K562 (cell line): ENCODE data around the gene DIP2B. TPM values are rescaled to one million over a fixed set of nuclear protein-coding genes. Genes with fewer than 3 reads are reported as not detected.

Experiments
- ATAC-seq: fragments of 200-7000 bp; cut with Tn5 transposase; 3 replicates; pipeline ENCODE4 v1.9.1; 2020; ENCODE audit warnings: moderate library complexity
- BruUV-seq: library from RNA; stranded (reverse); fragments of 400-500 nt; replicated peaks from 2 replicates; lab custom pipeline; 2021; lab: Mats Ljungman, UMichigan
- CTCF ChIA-PET: fragments of 300-600 bp; formaldehyde crosslinking; extraction: SDS; loops from one replicate; lab custom pipeline; 2021; ENCODE audit warnings: low intra/inter-chr PET ratio; lab: Yijun Ruan, JAX
- POLR2A ChIA-PET: fragments of 300-600, 350-650 bp; sonication (Branson Sonifier 250); formaldehyde crosslinking; extraction: SDS; loops from one replicate; lab custom pipeline; 2021; ENCODE audit warnings: antibody characterized with exemption, inconsistent platforms; lab: Yijun Ruan, JAX
- DNase-seq, 4 experiments: peaks; one replicate each; pipeline versions ENCODE4 v3.0.0 to v3.0.0-alpha.2; 2011 to 2018; ENCODE audit warnings: low spot score in 3 of 4, mixed read lengths in 3 of 4; ENCODE audit errors: extremely low read depth in 1 of 4
- FAIRE-seq: peaks from 2 replicates; lab custom pipeline; 2011; peaks lifted over from hg19 to GRCh38; lab: Jason Lieb, UNC
- H2AFZ ChIP-seq: 2 replicates; pipeline ENCODE4 v1.6.0; 2011; ENCODE audit warnings: low read depth, low read length, control low read depth, inconsistent platforms
- H3K27ac ChIP-seq: fragments of 200-600 bp; 3 replicates; pipeline ENCODE4 v1.8.0; 2011; ENCODE audit warnings: low read depth, mild to moderate bottlenecking, control low read depth, inconsistent platforms, low read length, moderate library complexity, mixed read lengths; ENCODE audit errors: extremely low read depth
- H3K27me3 ChIP-seq, 2 experiments: fragments of 300-600 bp in 1 of 2; 2 replicates in 1 of 2; 3 replicates in 1 of 2; pipeline versions ENCODE4 v1.6.0 to v1.8.0; 2011; ENCODE audit warnings: inconsistent platforms in 2 of 2, low read length in 2 of 2, mild to moderate bottlenecking in 1 of 2, mixed read lengths in 1 of 2, moderate library complexity in 1 of 2; ENCODE audit not compliant: control insufficient read depth in 2 of 2, insufficient read depth in 2 of 2
- H3K36me3 ChIP-seq: fragments of 300-600 bp; 3 replicates; pipeline ENCODE4 v1.8.0; 2011; ENCODE audit warnings: mild to moderate bottlenecking, low read length, inconsistent platforms; ENCODE audit not compliant: control insufficient read depth, insufficient read depth
- H3K4me1 ChIP-seq, 2 experiments: fragments of 200-600 bp in 1 of 2; replicated peaks in 1 of 2; 2 replicates in 1 of 2; 3 replicates in 1 of 2; pipeline versions ENCODE4 v1.5.1 to v1.8.0; 2011; ENCODE audit warnings: inconsistent platforms in 2 of 2, low read length in 2 of 2, mild to moderate bottlenecking in 1 of 2, mixed read lengths in 1 of 2, moderate library complexity in 1 of 2; ENCODE audit not compliant: control insufficient read depth in 2 of 2, insufficient read depth in 2 of 2
- H3K4me2 ChIP-seq: 2 replicates; pipeline ENCODE4 v1.6.1; 2011; ENCODE audit warnings: low read length, control low read depth, inconsistent platforms, mixed read lengths; ENCODE audit not compliant: insufficient read depth
- H3K4me3 ChIP-seq: fragments of 200-600 bp; sonication (generic), shearing (Covaris generic); 2 replicates; pipeline ENCODE4 v1.5.1; 2016; ENCODE audit warnings: control low read depth, inconsistent platforms
- H3K79me2 ChIP-seq: fragments of 200-600 bp; 3 replicates; pipeline ENCODE4 v1.8.0; 2011; ENCODE audit warnings: low read length, inconsistent platforms; ENCODE audit not compliant: control insufficient read depth, insufficient read depth
- H3K9ac ChIP-seq, 2 experiments: 2 replicates each; pipeline versions ENCODE4 v1.6.0 to v1.6.1; 2011; ENCODE audit warnings: low read depth in 2 of 2, low read length in 2 of 2, control low read depth in 1 of 2, inconsistent platforms in 1 of 2, mild to moderate bottlenecking in 1 of 2, mixed read lengths in 1 of 2; ENCODE audit not compliant: insufficient read depth in 1 of 2
- H3K9me1 ChIP-seq: one replicate; pipeline ENCODE4 v1.6.0; 2011; ENCODE audit warnings: inconsistent platforms, mild to moderate bottlenecking, low read length, moderate library complexity; ENCODE audit not compliant: control insufficient read depth, insufficient read depth
- H3K9me3 ChIP-seq: replicated peaks from 2 replicates; pipeline ENCODE4 v1.5.1; 2011; ENCODE audit warnings: low read depth, low read length, inconsistent platforms; ENCODE audit not compliant: control insufficient read depth, insufficient read depth
- H4K20me1 ChIP-seq: replicated peaks from 2 replicates; pipeline ENCODE4 v1.6.1; 2011; ENCODE audit warnings: low read length, inconsistent platforms, mixed read lengths; ENCODE audit not compliant: control insufficient read depth, insufficient read depth
- ATF2 ChIP-seq: sonication (generic); formaldehyde crosslinking; IDR thresholded peaks from 2 replicates; pipeline ENCODE4 v1.8.1; 2022; ENCODE audit warnings: missing genetic modification reagents
- CEBPB ChIP-seq: fragments of 450-650 bp; IDR thresholded peaks from 2 replicates; pipeline ENCODE4 v1.6.1; 2016; ENCODE audit warnings: missing genetic modification characterization, missing compliant biosample characterization
- HCFC1 ChIP-seq: IDR thresholded peaks from 2 replicates; pipeline ENCODE4 v1.6.1; 2012; ENCODE audit warnings: low read depth, low read length, improper control_type of control experiment
- MXI1 ChIP-seq: IDR thresholded peaks from 2 replicates; pipeline ENCODE4 v1.6.1; 2011; ENCODE audit warnings: low read depth, mild to moderate bottlenecking, improper control_type of control experiment, low read length
- NEUROD1 ChIP-seq: fragments of 150-350 bp; IDR thresholded peaks from 2 replicates; pipeline ENCODE4 v1.6.1; 2014; ENCODE audit warnings: borderline replicate concordance, low read length, low read depth; ENCODE audit not compliant: partially characterized antibody
- ZNF347 ChIP-seq: fragments of 450-650 bp; formaldehyde crosslinking; IDR thresholded peaks from 2 replicates; pipeline ENCODE4 v1.4.0; 2020; ENCODE audit warnings: low read depth, mild to moderate bottlenecking, moderate library complexity
- WGBS: fragments of 100-300 bp; shearing (Covaris generic); methylation state at CpG from one replicate; pipeline ENCODE4 v1.1.6; 2016; ENCODE audit warnings: low coverage, mixed read lengths; ENCODE audit not compliant: insufficient coverage; ENCODE audit errors: missing lambda C conversion rate; 5-methylcytosine and 5-hydroxymethylcytosine counted together
- in situ Hi-C: fragments of 300-500 bp; cut with MboI; formaldehyde crosslinking; loops from 4 replicates; pipeline ENCODE4 v1.15.0; 2018; ENCODE audit warnings: inconsistent platforms, mixed read lengths
- intact Hi-C: fragments of 100-400 bp; cut with micrococcal nuclease; formaldehyde crosslinking; loops from 2 replicates; pipeline ENCODE4 v1.14.2; 2022
- polyA plus RNA-seq, 8 experiments: library from polyadenylated mRNA; depleted of rRNA in 4 of 8; stranded (reverse) in 5 of 8; unstranded in 3 of 8; fragments of >200 nt; fragmentation: Nextera tagmentation in 2 of 8; fragmentation: Illumina TruSeq in 1 of 8; extraction: Ambion mirVana in 2 of 8; extraction: Trizol in 1 of 8; gene quantifications; 2 replicates each; pipeline versions ENCODE4 v1.2.1 to v1.2.3, GENCODE V29; 2011 to 2014; ENCODE audit warnings: inconsistent platforms in 1 of 8, missing spikeins in 1 of 8
- total RNA-seq, 7 experiments: library from RNA; depleted of rRNA in 6 of 7; stranded (reverse); fragments of >200 nt in 6 of 7; fragmentation: Illumina TruSeq in 2 of 7; extraction: Trizol in 2 of 7; gene quantifications; 2 replicates each; pipeline versions ENCODE4 v1.2.1 to v1.2.3, GENCODE V29; 2011 to 2021; ENCODE audit warnings: low replicate concordance in 1 of 7

The DIP2B gene
- total and polyA plus RNA-seq, 9 of the 15 experiments (the other 6 are each of a cell fraction or from before 2014, with no cell fraction given) = 4.6 to 26.1 (median 18.8) TPM

- Histone ChIP-seq H4K20me1 (no peaks in the 10 kb centered on the region), H3K27me3 (no peaks in the 10 kb centered on the region), H3K9ac (no peak overlapping the region), H2AFZ (no peak overlapping the region), H3K27ac (no peak overlapping the region), H3K79me2 (no peaks in the 10 kb centered on the region), H3K4me2 (no peak overlapping the region), H3K36me3 (peaks cover 3% of the 10 kb centered on the region; the same call in 1 of the 3 replicates), H3K4me3 (no peak overlapping the region), H3K9me3 (no peaks in the 10 kb centered on the region)
- POLR2A ChIA-PET = no interaction called here
- no peak for DNase-seq
- 75% methylated on average over 5 of the region's 5 CpGs for WGBS
- FAIRE-seq = no peak
- no peak for ATAC-seq
- in situ Hi-C loops = no loop called here
- intact Hi-C loops = no loop called here
- TF ChIP-seq ATF2 (CRISPR knock-in tag) (no peak), HCFC1 (no peak), CEBPB (tag) (peak; percentile 11; the same call in 1 of the 2 replicates), MXI1 (no peak), NEUROD1 (no peak), ZNF347 (CRISPR knock-in tag) (no peak)
- TF ChIP-seq, all 486 proteins: peak for 1
- CTCF ChIA-PET = no interaction called here
- Histone ChIP-seq H3K4me1 (peaks cover 0 to 20% of the 10 kb centered on the region in 2 experiments; a peak in 4 of 5 replicates), H3K9me1 (no peaks in the 10 kb centered on the region)
- no TSS peak for BruUV-seq
These were observed 248.5 kb downstream of the DIP2B start for GRCh38 chr12:50753232-50753769.
